ENCODE measurements around the gene CYP27C1.
A peak's percentile ranks its signal among the peaks of the same experiment; 100 is the strongest.
"Not testable (repeated sequence)": the region's sequence is repeated elsewhere in the genome, so short reads cannot be mapped to it uniquely, and the experiment has no call there.

Gene CYP27C1

DNA sequence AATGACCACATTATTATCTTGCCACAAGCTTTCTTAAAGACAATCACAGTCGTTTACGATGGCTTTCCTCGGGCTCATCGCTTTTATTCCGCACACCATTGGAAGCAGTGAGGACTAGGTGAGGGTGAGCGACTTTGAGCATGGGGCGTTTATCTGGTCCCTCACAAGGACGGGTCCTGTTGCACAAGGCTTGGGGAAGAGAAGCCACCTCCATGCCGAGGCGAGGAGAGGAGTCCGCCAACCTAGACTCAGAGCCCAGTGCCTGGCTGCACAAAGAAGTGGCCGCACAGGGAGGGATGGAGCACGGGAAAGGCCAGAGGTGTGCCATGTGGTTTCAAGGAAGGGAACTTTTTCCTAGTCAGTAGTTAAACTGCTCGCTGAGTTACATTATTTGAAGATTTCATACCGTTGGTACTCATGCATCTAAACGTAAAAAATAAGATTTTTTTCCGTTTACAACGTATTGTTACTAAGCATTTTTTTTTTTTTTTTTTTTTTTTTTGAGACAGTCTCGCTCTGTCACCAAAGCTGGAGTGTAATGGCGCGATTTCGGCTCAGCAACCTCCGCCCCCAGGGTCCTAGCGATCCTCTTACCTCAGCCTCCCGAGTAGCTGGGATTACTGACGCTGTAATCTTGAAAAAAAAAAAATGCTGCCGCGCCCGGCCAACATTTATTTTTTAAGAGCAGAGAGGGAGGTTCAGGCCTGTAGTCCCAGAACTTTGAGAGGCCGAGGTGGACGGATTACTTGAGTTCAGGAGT lies 849 bp upstream of the CYP27C1 start:
- DNase-seq: no peak

DNA sequence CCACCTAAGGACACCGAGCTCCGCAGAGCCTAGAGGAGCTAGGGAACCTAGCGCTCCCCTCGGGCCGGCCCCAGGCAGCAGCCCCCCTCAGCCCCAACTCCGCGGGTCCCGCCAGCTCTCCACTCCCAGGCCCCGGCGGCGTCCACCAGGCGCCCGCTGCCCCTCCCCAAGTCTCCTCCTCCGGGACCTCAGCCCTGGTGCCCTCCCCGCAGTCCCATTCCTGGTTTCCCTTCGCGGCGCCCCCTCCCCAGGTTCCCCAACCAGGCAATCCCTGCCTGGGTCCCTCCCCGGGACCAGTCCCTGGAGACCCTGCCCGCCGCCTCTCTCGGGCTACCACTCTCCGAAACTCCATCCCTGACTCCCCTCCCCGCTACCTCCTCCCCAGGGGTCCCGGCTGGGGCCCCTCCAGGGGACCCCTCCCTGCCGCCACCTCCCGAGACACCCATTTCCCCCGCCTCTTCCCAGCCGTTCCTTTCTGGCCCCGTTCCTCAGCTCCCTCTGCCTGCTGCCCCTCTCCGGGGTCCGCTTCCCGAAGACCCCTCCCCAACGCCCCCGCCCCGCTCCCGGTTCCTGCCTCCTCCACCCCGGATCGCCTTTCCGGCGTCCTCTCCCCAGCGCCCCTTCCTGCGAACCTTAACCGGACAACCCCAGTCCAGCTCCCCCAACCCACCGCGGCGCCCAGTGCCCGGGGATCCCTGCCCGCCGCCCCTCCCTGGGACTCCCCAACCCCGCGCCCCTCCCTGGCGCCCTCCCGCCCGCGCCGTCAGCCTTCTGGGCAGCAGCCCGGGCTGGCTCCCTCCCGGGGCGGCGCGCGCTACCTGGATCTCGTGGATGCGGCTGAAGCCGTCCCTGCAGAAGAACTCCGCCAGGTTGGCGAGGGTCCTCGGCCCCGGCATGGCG lies 678 bp downstream of the CYP27C1 start:
- DNase-seq: peak; percentile 40

DNA sequence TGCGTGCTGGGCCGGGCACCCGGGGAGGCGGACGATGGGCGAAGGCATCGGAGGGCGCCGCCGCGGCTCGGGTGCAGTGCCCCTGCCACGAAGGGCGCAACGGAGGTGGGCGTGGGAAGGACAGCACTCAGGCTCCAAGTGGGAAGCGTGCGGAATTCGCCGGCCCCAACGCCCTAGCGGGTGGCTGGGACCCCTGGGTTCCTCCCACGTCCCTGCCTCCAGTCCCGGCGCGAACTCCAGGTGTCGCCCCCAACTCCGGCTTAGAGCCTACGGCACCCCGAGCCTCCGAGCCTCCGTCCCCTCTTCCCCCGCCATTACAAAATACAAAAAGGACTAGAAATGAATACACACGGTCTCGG lies 1.3 kb downstream of the CYP27C1 start:
- DNase-seq: no peak

DNA sequence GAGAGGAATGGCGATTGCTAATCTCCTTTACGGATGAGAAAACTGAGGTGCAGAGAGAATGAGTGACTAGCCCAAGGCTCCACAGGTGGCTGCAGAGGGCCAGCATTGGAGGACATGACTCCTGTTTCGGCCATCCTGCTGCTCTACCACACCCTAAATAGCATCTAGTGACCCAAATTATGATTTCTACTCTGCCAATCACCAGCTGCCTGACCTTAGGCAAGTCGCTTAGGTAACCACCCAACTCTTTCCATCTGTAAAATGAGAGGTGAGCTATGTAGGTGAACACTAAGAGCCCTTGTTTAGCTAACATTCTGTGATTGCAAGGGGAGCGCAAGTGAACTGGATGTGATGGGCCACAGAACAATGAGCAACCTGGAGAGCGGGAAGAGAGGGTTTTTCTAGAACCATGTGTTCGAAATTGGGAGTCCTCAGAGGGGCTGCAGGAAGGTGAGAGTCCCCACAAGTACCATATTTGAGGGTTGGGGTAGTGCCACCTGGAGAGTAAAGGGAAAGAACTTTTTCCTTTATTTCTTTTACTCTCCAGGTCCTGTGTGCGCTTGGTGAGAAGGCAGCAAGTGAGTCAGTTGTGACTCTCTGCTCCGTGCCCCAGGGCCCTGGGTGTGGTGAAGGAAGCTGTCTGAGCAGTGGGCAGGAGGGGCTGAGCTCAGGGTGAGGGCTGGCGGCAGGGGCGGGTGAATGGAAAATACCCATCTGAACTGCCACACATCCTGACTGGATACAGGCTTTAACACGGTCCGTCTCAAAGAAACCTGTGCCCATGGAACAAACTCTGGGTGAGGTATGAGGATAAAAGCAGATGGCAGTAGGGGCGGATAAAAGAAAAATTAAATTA lies 2.4 kb downstream of the CYP27C1 start:
- DNase-seq: peak; percentile 9

DNA sequence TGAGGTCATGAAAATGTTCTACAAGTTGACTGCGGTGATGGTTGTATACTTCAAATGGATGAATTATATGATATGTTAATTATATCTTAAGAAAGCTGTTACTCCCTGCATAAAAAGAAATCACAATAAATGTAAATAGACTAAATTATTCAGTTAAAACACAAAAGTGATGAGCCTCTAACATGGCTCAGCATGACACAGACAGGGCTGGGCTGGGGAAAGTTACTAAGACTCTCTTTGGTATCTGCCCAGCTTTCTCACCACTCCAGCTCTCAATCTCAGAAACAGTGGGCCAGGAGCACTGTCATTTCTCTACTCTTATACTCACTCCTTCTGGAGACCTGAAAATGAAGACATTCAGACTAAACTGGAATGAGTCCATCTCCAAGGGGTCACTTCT lies 3.5 kb downstream of the CYP27C1 start:
- DNase-seq: no peak

DNA sequence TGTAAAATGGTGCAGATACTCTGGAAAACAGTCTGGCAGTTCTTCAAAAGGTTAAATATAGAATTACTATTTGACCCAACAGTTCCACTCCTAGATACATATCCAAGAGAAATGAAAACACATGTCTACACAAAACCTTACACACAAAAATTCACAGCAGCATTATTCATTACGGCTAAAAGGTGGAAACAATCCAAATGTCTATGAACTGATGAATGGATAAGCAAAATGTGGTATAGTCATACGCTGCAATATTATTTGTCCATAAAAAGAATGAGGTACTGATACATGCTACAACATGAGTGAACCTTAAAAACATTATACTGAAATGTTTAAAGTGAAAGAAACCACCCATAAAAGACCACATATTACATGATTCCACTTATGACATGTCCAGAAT lies 4.0 kb downstream of the CYP27C1 start:
- DNase-seq: no peak

DNA sequence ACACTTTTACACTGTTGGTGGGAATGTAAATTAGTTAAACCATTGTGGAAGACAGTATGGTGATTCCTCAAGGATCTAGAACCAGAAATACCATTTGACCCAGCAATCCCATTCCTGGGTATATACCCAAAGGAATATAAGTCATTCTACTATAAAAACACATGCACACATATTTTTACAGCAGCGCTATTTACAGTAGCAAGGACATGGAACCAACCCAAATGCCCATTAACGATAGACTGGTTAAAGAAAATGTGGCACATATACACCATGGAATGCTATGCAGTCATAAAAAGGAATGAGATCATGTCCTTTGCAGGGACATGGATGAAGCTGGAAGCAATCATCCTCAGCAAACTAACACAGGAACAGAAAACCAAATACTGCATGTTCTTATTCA lies 5.9 kb downstream of the CYP27C1 start:
- DNase-seq: not testable (repeated sequence)

DNA sequence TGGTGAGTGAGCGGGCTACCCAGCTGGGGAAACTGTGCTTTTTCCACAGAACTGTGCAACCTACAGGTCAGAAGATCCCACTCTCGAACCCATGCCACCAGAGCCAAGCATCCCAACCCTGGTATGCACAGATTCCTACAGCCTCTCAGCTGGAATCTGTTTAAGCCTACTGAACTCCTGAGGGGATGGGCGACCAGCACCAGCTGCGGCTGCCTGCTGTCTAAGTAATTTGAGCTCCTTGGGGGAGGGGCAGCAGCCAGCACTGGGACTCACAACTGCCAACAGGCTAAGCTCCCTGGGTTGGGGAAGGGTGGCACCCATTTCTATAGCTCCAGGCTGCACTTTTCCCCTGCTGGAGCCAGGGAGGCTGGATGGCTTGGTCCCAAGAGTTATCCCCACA lies 11.8 kb downstream of the CYP27C1 start:
- DNase-seq: peak; percentile 74

DNA sequence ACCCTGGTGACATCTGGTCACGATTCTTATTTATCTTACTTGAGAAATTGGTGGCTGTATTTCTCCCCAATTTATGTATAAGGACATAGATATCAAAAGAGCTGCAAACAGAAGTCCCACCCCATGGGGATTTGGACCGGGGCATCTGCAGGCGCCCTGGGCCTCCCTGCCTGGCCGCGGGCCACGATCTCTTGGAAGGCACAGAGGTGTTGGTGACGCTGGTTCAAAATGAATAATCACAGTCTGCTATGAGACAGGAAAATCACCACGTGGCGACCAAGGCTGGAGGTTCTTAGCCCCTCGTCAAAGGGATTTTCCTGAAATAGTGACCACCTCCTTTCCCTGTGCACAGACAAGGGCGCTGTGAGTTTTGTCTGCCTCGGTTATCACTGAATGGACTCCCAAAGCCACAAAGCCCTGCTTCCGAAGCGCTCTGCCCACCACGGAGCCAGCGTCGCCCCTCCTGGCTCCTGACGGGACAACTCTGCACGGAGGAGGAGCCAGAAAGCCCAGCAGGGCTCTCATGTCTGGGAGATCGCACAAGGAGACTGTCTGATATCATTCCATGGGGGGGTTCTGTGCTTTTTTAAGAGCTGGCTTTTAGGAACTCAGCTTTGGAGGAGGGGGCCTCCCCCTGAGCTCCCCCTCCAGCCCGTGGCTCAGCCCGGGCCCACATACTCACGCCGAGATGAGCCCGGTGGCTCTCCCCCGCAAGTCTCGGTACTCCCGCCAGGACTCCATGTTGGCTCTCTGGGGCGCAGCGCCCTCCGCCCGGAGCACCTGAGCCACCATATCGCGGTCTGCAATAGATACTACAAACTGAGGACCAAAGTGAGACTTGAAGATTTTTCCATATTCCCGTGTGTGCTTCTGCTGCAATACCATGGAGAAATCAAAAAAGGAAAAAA lies 14.6 kb downstream of the CYP27C1 start:
- DNase-seq: no peak

DNA sequence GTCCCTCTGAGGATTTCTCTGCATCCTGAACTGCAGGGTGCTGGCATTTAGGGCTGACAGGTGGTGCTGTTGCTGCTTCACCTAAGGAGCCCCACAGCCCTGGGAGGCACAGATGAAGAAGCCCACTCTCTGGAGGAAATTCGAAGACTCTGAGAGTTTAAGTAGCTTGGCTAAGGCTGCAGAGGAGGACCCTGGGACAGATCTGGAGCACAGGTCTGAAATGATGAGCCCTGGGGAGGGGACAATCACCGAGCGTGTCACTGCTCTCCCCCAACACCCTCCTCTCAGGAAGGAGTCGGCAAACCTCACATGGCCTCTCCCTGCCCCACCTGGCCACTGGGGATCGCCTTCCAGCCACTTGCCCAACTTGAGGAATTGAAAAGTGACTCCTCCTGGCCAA lies 18.6 kb downstream of the CYP27C1 start:
- no peak for DNase-seq

DNA sequence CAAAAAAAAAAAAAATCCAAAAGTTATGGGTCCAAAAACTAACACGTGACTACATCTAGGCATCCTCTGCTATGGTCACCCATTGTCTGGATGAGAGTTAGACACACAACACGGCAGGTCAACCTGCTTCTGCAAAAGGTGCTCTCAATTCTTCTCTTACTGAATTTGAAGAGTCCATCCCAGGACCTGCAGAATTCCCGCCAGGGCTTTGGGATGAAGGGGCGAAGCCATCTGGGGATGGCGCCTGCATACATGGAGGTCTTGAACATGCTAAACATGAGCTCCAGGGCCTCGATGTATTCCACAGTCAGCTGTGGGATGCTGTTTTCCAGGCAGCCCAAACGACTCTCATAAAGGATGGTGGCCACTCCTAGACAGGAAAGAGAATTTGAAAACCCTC lies 19.1 kb downstream of the CYP27C1 start:
- DNase-seq: no peak

DNA sequence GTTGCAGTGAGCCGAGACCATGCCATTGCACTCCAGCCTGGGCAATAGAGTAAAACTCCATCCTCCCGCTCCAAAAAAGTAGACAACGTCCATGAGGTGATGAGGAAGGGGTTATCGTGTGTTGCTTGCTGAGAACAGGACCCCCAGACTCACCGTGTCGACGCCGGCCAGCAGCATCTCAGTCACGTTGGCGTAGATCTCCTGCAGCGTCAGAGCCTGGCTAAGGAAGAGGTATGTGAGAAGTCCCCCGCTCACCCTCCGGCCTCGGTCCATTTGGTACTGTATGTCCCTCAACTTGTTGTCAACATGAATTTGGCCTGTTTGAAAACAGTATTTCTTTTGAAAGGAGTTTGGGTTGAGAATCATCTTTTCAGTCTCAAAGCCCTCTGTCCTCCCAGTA lies 20.9 kb downstream of the CYP27C1 start:
- DNase-seq: no peak

DNA sequence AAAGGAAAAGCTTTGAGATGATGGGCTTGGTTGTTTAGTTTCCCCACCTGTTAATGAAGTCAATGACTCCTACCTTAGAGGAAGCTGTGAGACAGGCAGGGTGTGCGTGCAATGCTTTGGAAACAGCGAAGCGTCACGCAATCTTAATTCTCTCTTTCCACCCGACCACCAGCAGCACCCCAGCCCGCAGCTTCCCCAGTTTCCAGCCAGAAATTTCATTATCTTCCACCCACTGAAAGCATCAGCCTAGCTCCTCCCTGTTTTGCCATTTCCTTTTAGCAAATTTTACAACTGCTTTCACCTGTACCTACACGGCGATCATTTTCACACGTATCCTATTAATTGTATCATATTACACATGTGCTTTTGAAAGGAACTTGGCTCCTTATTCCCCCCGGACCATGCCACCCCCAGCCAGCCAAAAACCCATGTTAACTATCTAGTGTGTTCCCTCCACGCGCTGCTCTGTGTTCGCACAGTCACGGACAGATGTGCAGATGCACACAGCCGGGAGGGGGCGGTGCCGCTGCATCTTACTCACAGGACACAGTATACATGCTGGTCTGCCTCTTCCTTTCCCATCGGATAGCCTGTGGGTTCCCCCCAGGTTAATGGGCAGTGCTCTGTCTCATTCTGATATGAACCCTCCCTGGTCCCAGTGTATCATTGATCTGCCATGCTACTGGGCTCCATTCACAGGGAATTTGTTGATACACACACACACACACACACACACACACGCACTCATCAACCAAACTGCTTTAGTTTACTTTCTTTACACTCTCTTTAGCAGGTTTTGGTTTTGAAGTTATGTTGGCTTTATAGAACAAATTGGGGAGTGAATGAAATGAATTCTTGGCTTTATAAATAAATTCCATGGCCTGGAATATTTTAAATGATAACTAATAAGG lies 22.4 kb downstream of the CYP27C1 start:
- peak; percentile 66 for DNase-seq

DNA sequence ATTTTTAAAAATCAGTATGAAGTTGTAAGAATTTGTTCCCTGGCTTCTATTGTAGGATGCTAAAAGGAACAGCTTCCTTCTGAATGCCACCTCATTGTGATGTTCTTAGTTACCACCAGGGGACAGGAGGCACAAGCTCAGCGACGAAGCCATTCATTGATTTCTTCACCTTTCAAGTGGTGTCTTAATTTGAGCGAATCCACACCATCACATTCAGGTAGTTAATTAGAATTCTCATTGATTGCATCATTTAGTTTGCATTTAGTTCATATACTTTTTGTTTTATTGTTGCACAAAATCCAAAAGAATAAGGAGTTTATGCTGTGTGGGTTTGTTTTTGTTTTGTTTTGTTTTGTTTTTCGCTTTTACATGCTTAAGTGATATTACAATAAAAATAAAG lies 23.1 kb downstream of the CYP27C1 start:
- peak; percentile 42 for DNase-seq

DNA sequence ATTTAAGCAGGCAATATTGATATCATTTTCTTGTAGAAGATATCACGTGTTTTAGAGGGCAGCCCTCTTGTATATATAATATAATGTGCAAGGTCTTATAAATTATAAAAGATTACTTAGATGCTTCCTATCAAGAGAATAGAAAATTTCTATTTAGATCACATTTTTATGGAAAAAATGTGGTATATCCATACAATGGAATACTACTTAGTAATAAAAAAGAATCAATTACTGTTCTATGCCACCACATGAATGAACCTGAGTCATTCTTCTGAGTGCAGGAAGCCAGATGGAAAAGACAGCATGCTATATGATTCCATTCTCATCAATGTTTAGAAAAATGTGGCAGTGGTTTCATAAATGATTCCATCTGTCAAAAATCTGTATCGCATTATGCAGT lies 23.6 kb downstream of the CYP27C1 start:
- no peak for DNase-seq

DNA sequence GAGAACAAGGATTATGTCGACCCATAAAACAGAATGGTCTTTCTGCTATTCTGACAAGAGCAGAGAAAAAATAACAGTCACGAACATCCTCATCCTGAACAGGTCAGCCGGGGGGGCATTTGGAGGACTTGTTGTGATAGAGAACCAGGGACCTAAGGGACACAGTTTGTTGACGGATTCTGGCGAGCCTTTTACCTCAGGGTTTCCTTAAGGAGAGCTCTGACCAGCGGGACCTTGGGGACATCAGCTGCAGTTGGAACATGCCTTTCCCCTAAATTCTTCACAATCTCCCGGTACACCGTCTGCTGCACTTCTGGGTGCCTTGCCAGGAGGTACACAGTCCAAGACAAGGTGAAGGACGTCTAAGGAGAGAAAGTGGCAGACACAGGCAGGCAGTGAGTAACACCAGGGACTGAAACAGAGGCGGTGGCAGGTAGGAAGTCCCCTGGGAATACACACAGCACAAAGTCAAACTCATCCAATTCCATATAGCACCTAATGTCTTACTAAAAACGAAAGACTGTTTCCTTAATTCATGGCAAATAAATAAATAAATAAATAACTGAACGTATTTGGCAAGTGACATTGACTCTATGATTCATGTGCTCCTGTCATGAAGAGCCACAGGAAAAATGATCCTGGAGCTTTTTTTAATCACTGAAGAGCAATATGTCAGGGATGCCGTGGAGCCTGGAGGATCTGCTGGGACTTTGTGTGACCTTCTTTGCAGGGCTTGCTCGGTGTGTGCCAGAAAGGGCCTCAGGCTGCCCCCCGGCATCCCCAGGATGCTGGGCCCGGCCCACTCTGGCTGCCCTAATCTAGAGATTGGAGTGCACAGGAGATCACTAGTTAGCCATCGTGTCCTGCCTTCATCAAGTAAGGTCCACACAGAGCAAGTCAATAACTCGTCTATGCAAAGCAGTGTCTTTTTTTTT lies 24.7 kb downstream of the CYP27C1 start:
- DNase-seq: no peak

DNA sequence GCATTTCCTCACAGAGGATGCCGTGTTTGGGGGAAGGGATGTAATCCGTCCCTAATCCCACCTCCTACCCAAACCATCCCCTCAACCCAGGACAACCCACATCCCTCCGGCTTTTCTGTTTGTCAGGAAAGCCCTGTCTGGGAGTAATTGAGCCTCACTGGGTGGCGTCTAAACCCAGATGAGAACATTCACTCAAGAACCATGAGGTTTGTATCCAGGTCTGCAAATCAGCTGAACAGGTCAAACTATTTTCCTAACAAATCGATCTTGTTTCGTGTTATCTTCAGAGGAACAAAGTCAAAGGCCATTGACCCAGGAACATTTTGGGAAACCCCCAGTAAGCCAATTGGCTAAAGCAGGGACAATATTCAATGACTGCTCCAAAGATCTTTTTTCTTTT lies 25.7 kb downstream of the CYP27C1 start:
- DNase-seq: no peak

DNA sequence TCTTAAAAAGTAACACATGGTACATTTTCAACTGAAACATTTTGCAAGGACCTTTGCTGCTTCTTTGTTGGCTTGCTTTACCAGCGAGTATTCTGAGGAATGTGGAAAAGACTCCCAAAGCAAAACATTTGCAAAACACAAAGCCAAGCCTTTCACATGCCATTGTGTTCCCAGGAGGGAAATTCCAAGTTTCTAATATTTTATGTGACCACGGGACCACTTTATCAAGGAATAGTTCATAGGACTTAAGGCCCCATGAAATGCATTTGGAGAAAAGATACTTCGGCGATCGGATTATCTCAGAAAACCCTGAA lies 26.2 kb downstream of the CYP27C1 start:
- no peak for DNase-seq

DNA sequence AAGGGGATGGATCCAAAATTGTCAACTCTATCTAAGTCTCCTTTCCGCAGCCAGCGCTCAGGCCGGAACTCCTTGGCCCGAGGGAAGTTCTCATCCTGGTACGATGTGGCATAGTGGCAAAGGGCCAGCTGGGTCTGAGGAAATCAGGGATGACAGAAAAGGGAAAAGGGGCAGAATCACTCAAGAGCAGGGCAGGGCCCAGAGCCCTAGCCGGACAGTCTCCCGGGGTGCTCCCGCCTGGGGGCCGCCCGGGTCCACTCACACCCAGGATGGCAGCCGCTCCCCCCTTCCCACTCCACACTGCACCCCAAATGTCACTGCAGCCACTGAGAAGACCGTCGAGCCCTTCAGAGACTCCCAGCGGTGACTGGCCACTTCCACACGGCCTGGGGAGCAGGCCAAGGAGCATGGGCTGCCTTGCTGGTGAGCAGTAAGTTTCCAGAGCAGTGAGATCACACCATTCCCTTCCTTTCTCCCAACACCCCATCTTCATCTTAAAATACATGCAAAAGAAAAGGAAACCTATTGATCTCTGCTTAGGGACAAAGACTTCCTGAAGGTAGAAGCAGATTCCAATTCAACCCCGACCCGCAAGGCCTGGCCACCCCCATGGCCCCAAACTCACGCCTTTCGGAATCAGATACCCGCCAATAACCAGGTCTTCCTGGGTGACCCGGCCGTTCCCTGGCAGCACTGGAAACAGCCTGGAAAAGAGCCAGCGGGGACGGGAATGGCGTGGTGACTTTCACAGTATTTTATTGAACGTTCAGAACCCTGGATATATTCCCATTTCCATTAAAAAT lies 26.7 kb downstream of the CYP27C1 start:
- DNase-seq: no peak

Measured in NCI-H69 (cell line).